HCT116 (cell line): ENCODE data around the gene KLHDC9. TPM values are rescaled to one million over a fixed set of nuclear protein-coding genes. Genes with fewer than 3 reads are reported as not detected.

Experiments
- ATAC-seq: fragments of 200-7000 bp; cut with Tn5 transposase; 2 replicates; pipeline ENCODE4 v1.9.1; 2020; ENCODE audit warnings: mild to moderate bottlenecking, moderate library complexity
- BruUV-seq: library from RNA; stranded (reverse); fragments of 400-500 nt; replicated peaks from 2 replicates; lab custom pipeline; 2021; lab: Mats Ljungman, UMichigan
- CTCF ChIA-PET: fragments of 300-600 bp; sonication (Branson Sonifier 250); formaldehyde crosslinking; loops from one replicate; lab custom pipeline; 2021; ENCODE audit warnings: antibody characterized with exemption; lab: Charles Lee
- POLR2A ChIA-PET: fragments of 300-600, 350-600 bp; sonication (Branson Sonifier 250); formaldehyde crosslinking; loops from one replicate; lab custom pipeline; 2021; ENCODE audit warnings: antibody characterized with exemption; lab: Charles Lee
- RAD21 ChIA-PET, 2 experiments: fragments of 300-600 bp; sonication (Branson Sonifier 250); formaldehyde crosslinking; loops; one replicate each; lab custom pipeline; 2023; ENCODE audit warnings: low total read pairs in 2 of 2; ENCODE audit not compliant: uncharacterized antibody in 2 of 2, unreplicated experiment in 2 of 2, low non-redundant PET in 1 of 2; lab: Charles Lee
- DNase-seq: peaks from one replicate; pipeline ENCODE4 v3.0.0-alpha.2; 2010; ENCODE audit warnings: low read depth, low spot score
- H2AFZ ChIP-seq: fragments of 200-600 bp; shearing (Covaris generic), sonication (generic); 2 replicates; pipeline ENCODE4 v1.6.1; 2017; ENCODE audit warnings: low read depth, mixed run types, mixed read lengths, antibody characterized with exemption, low read length; ENCODE audit not compliant: poor library complexity, severe bottlenecking
- H3K27ac ChIP-seq: 2 replicates; pipeline ENCODE4 v1.5.1; 2012; ENCODE audit warnings: low read depth, low read length
- H3K27me3 ChIP-seq: fragments of 200-600 bp; sonication (generic); 2 replicates; pipeline ENCODE4 v1.6.1; 2016; ENCODE audit warnings: mixed run types, low read length, mixed read lengths; ENCODE audit not compliant: insufficient read depth
- H3K36me3 ChIP-seq, 2 experiments: fragments of 200-500 bp in 1 of 2; fragments of 200-600 bp in 1 of 2; sonication (Bioruptor generic) in 1 of 2; sonication (generic) in 1 of 2; 2 replicates each; pipeline versions ENCODE4 v1.5.1 to v1.6.1; 2014 to 2016; ENCODE audit warnings: low read length in 2 of 2, inconsistent platforms in 1 of 2, mixed read lengths in 1 of 2, mixed run types in 1 of 2; ENCODE audit not compliant: insufficient read depth in 2 of 2, control insufficient read depth in 1 of 2
- H3K4me1 ChIP-seq, 2 experiments: fragments of 200-600 bp in 1 of 2; sonication (generic) in 1 of 2; 2 replicates each; pipeline versions ENCODE4 v1.5.1 to v1.6.1; 2012 to 2017; ENCODE audit warnings: low read length in 2 of 2, inconsistent platforms in 1 of 2, mild to moderate bottlenecking in 1 of 2, mixed read lengths in 1 of 2, mixed run types in 1 of 2, moderate library complexity in 1 of 2; ENCODE audit not compliant: insufficient read depth in 2 of 2, control insufficient read depth in 1 of 2
- H3K4me2 ChIP-seq: fragments of 200-600 bp; sonication (generic); 2 replicates; pipeline ENCODE4 v1.6.1; 2017; ENCODE audit warnings: mixed run types, low read length, mixed read lengths
- H3K4me3 ChIP-seq, 2 experiments: fragments of 200-600 bp in 1 of 2; sonication (generic) in 1 of 2; replicated peaks in 1 of 2; 2 replicates each; pipeline ENCODE4 v1.5.1; 2011 to 2016; ENCODE audit warnings: low read length in 2 of 2, control low read depth in 1 of 2, low read depth in 1 of 2, mild to moderate bottlenecking in 1 of 2, mixed read lengths in 1 of 2, mixed run types in 1 of 2
- H3K79me2 ChIP-seq: fragments of 200-600 bp; sonication (generic); 2 replicates; pipeline ENCODE4 v1.6.1; 2017; ENCODE audit warnings: mild to moderate bottlenecking, mixed run types, low read length, moderate library complexity, mixed read lengths; ENCODE audit not compliant: insufficient read depth
- H3K9ac ChIP-seq: fragments of 200-600 bp; sonication (generic); 2 replicates; pipeline ENCODE4 v1.6.1; 2016; ENCODE audit warnings: low read length, mixed read lengths
- H3K9me2 ChIP-seq: fragments of 200-600 bp; sonication (generic), shearing (Covaris generic); 2 replicates; pipeline ENCODE4 v1.6.1; 2017; ENCODE audit warnings: mixed run types, mild to moderate bottlenecking, moderate library complexity; ENCODE audit not compliant: insufficient read depth
- H3K9me3 ChIP-seq, 2 experiments: fragments of 200-500 bp in 1 of 2; fragments of 200-600 bp in 1 of 2; sonication (Bioruptor generic) in 1 of 2; sonication (generic) in 1 of 2; 2 replicates each; pipeline ENCODE4 v1.6.1; 2014 to 2017; ENCODE audit warnings: low read length in 2 of 2, mixed read lengths in 2 of 2, inconsistent platforms in 1 of 2, low read depth in 1 of 2, mild to moderate bottlenecking in 1 of 2, mixed run types in 1 of 2, moderate library complexity in 1 of 2; ENCODE audit not compliant: control insufficient read depth in 1 of 2, insufficient read depth in 1 of 2
- H4K20me1 ChIP-seq: fragments of 200-600 bp; sonication (generic), shearing (Covaris generic); 2 replicates; pipeline ENCODE4 v1.6.1; 2017; ENCODE audit warnings: mixed run types, mild to moderate bottlenecking, moderate library complexity; ENCODE audit not compliant: insufficient read depth
- EGR1 ChIP-seq: IDR thresholded peaks from 2 replicates; pipeline ENCODE4 v1.6.1; 2012; ENCODE audit warnings: low read depth
- EZH2phosphoT487 ChIP-seq: fragments of 200-600 bp; IDR thresholded peaks from 2 replicates; pipeline ENCODE4 v1.6.1; 2018; ENCODE audit warnings: antibody characterized with exemption, borderline replicate concordance
- JUND ChIP-seq: IDR thresholded peaks from 2 replicates; pipeline ENCODE4 v1.6.1; 2012
- POLR2A ChIP-seq: IDR thresholded peaks from 2 replicates; pipeline ENCODE4 v1.7.0; 2011; ENCODE audit warnings: borderline replicate concordance; ENCODE audit not compliant: insufficient read depth, insufficient read length; ENCODE audit errors: extremely low read depth
- SP1 ChIP-seq: IDR thresholded peaks from 2 replicates; pipeline ENCODE4 v1.6.1; 2012; ENCODE audit warnings: low read depth
- SRF ChIP-seq: IDR thresholded peaks from 2 replicates; pipeline ENCODE4 v1.6.1; 2012; ENCODE audit warnings: low read depth
- ZNF274 ChIP-seq: fragments of 200-500 bp; sonication (Bioruptor generic); IDR thresholded peaks from 2 replicates; pipeline ENCODE4 v1.6.1; 2014; ENCODE audit warnings: mild to moderate bottlenecking, low read depth, low read length, inconsistent platforms
- intact Hi-C: fragments of 100-400 bp; cut with micrococcal nuclease; formaldehyde crosslinking; loops from 2 replicates; pipeline ENCODE4 v1.10.0; 2022
- total RNA-seq: library from RNA; stranded (reverse); gene quantifications from one replicate; pipeline ENCODE4 v1.2.1, GENCODE V29; 2021; ENCODE audit not compliant: unreplicated experiment
- TF ChIP-seq, protein P1 (sequence below): IDR thresholded peaks from 2 replicates; pipeline ENCODE4 v1.6.1; 2011; ENCODE audit warnings: mild to moderate bottlenecking, low read length, moderate library complexity; ENCODE audit not compliant: insufficient replicate concordance; ENCODE audit errors: extremely low read depth
- TF ChIP-seq, protein P2 (sequence below): IDR thresholded peaks from 2 replicates; pipeline ENCODE4 v1.6.1; 2012; ENCODE audit warnings: low read depth

KLHDC9 gene
- total RNA-seq, 1 experiment from 2014 or later: 1.4 TPM

DNA sequence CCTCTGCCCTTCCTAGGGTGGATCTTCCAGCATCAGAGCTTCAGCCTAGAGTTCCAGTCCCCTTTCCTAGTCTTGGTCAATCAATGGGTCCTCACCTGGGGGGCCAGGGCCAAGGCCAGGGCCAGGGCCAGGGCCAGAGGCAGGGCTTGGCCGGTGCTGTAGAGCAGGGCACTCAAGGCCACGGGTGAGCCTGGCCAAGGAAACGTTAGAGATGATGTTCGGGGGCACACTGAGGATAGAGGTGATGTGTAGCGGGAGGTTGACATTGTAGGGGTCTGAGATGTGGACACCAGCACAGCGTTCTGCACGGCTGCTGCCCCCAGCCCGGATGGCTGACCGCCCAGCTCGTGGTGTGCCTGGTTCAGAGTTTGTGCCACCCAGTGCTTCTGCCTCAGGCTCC lies 46.9 kb upstream of the KLHDC9 start:
- RAD21 ChIA-PET: no interaction called here
- Histone ChIP-seq H3K4me1 (peaks cover 0 to 17% of the 10 kb centered on the region in 2 experiments; a peak in 2 of 4 replicates), H3K9me2 (no peaks in the 10 kb centered on the region), H3K4me2 (no peak overlapping the region), H4K20me1 (no peaks in the 10 kb centered on the region), H3K79me2 (no peaks in the 10 kb centered on the region), H3K27ac (no peak overlapping the region), H2AFZ (no peak overlapping the region), H3K4me3 (no peak overlapping the region), H3K36me3 (no peaks in the 10 kb centered on the region), H3K9me3 (peaks cover 0 to 5% of the 10 kb centered on the region in 2 experiments; a peak in 1 of 4 replicates), H3K9ac (no peak overlapping the region), H3K27me3 (no peaks in the 10 kb centered on the region)
- DNase-seq (no peak), ATAC-seq (no peak)
- intact Hi-C loops: no loop called here
- CTCF ChIA-PET: no interaction called here
- no TSS peak for BruUV-seq
- TF ChIP-seq POLR2A: no peak
- no peak for TF ChIP-seq JUND
- TF ChIP-seq, protein P1, sequence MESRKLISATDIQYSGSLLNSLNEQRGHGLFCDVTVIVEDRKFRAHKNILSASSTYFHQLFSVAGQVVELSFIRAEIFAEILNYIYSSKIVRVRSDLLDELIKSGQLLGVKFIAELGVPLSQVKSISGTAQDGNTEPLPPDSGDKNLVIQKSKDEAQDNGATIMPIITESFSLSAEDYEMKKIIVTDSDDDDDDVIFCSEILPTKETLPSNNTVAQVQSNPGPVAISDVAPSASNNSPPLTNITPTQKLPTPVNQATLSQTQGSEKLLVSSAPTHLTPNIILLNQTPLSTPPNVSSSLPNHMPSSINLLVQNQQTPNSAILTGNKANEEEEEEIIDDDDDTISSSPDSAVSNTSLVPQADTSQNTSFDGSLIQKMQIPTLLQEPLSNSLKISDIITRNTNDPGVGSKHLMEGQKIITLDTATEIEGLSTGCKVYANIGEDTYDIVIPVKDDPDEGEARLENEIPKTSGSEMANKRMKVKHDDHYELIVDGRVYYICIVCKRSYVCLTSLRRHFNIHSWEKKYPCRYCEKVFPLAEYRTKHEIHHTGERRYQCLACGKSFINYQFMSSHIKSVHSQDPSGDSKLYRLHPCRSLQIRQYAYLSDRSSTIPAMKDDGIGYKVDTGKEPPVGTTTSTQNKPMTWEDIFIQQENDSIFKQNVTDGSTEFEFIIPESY: no peak
- TF ChIP-seq SRF: no peak
- no peak for TF ChIP-seq EGR1
- TF ChIP-seq ZNF274: no peak
- no peak for TF ChIP-seq SP1
- TF ChIP-seq, protein P2, sequence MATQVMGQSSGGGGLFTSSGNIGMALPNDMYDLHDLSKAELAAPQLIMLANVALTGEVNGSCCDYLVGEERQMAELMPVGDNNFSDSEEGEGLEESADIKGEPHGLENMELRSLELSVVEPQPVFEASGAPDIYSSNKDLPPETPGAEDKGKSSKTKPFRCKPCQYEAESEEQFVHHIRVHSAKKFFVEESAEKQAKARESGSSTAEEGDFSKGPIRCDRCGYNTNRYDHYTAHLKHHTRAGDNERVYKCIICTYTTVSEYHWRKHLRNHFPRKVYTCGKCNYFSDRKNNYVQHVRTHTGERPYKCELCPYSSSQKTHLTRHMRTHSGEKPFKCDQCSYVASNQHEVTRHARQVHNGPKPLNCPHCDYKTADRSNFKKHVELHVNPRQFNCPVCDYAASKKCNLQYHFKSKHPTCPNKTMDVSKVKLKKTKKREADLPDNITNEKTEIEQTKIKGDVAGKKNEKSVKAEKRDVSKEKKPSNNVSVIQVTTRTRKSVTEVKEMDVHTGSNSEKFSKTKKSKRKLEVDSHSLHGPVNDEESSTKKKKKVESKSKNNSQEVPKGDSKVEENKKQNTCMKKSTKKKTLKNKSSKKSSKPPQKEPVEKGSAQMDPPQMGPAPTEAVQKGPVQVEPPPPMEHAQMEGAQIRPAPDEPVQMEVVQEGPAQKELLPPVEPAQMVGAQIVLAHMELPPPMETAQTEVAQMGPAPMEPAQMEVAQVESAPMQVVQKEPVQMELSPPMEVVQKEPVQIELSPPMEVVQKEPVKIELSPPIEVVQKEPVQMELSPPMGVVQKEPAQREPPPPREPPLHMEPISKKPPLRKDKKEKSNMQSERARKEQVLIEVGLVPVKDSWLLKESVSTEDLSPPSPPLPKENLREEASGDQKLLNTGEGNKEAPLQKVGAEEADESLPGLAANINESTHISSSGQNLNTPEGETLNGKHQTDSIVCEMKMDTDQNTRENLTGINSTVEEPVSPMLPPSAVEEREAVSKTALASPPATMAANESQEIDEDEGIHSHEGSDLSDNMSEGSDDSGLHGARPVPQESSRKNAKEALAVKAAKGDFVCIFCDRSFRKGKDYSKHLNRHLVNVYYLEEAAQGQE: no peak
- no peak for TF ChIP-seq EZH2phosphoT487
- POLR2A ChIA-PET: interaction anchor here (0.7 kb wide), 1 partner anchor 270 kb away, joined by 3 read pairs; no protein-coding TSS in a partner anchor
